WTC11 (cell line): ENCODE data around the gene GNG8. TPM values are rescaled to one million over a fixed set of nuclear protein-coding genes. Genes with fewer than 3 reads are reported as not detected.
A peak's percentile ranks its signal among the peaks of the same experiment; 100 is the strongest.

Source experiments
- ATAC-seq: fragments of 200-7000 bp; cut with Tn5 transposase; 2 replicates; pipeline ENCODE4 v1.10.0; 2021; ENCODE audit warnings: mild to moderate bottlenecking, moderate library complexity
- CTCF ChIA-PET: fragments of 300-600 bp; sonication (Branson Sonifier 250); formaldehyde crosslinking; loops from one replicate; lab custom pipeline; 2021; ENCODE audit warnings: antibody characterized with exemption; lab: Charles Lee
- POLR2A ChIA-PET: fragments of 350-600 bp; sonication (Branson Sonifier 250); formaldehyde crosslinking; loops from one replicate; lab custom pipeline; 2021; ENCODE audit warnings: antibody characterized with exemption; lab: Charles Lee
- DNase-seq: peaks from one replicate; pipeline ENCODE4 v3.0.0; 2021; ENCODE audit warnings: low spot score
- H3K27ac Mint-ChIP-seq: 2 replicates; pipeline ENCODE4 v1.8.0; 2021; ENCODE audit warnings: mixed read lengths
- H3K27me3 Mint-ChIP-seq: 2 replicates; pipeline ENCODE4 v1.8.0; 2021; ENCODE audit warnings: low read depth, mild to moderate bottlenecking, moderate library complexity, mixed read lengths
- H3K36me3 Mint-ChIP-seq: 2 replicates; pipeline ENCODE4 v1.8.0; 2021; ENCODE audit warnings: mixed read lengths
- H3K4me1 Mint-ChIP-seq: 2 replicates; pipeline ENCODE4 v1.8.0; 2022; ENCODE audit warnings: mixed read lengths
- H3K4me3 Mint-ChIP-seq: 2 replicates; pipeline ENCODE4 v1.8.0; 2021; ENCODE audit warnings: mild to moderate bottlenecking, moderate library complexity, mixed read lengths
- H3K9me3 Mint-ChIP-seq: 2 replicates; pipeline ENCODE4 v1.8.0; 2021; ENCODE audit warnings: mixed read lengths
- ATF1 ChIP-seq: sonication (generic); formaldehyde crosslinking; IDR thresholded peaks from 2 replicates; pipeline ENCODE4 v1.8.1; 2023; ENCODE audit warnings: mild to moderate bottlenecking, moderate library complexity, missing genetic modification reagents
- CREB1 ChIP-seq: sonication (generic); formaldehyde crosslinking; IDR thresholded peaks from 2 replicates; pipeline ENCODE4 v1.8.0; 2023; ENCODE audit warnings: mild to moderate bottlenecking, missing genetic modification reagents
- ELF4 ChIP-seq: sonication (generic); formaldehyde crosslinking; IDR thresholded peaks from 2 replicates; pipeline ENCODE4 v1.8.1; 2022; ENCODE audit warnings: low read depth, mild to moderate bottlenecking, moderate library complexity, missing genetic modification reagents
- ESRRA ChIP-seq: sonication (generic); formaldehyde crosslinking; IDR thresholded peaks from 2 replicates; pipeline ENCODE4 v1.8.1; 2022; ENCODE audit warnings: mild to moderate bottlenecking, missing genetic modification reagents, borderline replicate concordance
- ETV6 ChIP-seq: sonication (generic); formaldehyde crosslinking; IDR thresholded peaks from 2 replicates; pipeline ENCODE4 v1.8.1; 2022; ENCODE audit warnings: mild to moderate bottlenecking, missing genetic modification reagents
- GTF2I ChIP-seq: fragments of 250-450 bp; sonication (Bioruptor Pico); conservative IDR thresholded peaks from 2 replicates; pipeline ENCODE4 v1.4.0; 2021; ENCODE audit warnings: mild to moderate bottlenecking
- JAZF1 ChIP-seq: fragments of 250-450 bp; sonication (Bioruptor Pico); IDR thresholded peaks from 2 replicates; pipeline ENCODE4 v1.9.0; 2021; ENCODE audit warnings: moderate library complexity, mild to moderate bottlenecking, inconsistent platforms
- JUN ChIP-seq: sonication (generic); formaldehyde crosslinking; IDR thresholded peaks from 2 replicates; pipeline ENCODE4 v1.8.0; 2023; ENCODE audit warnings: mild to moderate bottlenecking, missing genetic modification reagents
- ZNF263 ChIP-seq: sonication (generic); formaldehyde crosslinking; IDR thresholded peaks from 2 replicates; pipeline ENCODE4 v1.8.1; 2022; ENCODE audit warnings: low read depth, mild to moderate bottlenecking, moderate library complexity, missing genetic modification reagents
- ZNF416 ChIP-seq: fragments of 250-450 bp; sonication (Bioruptor Pico); IDR thresholded peaks from 2 replicates; pipeline ENCODE4 v1.9.0; 2021; ENCODE audit warnings: mild to moderate bottlenecking, inconsistent platforms
- total RNA-seq: library from RNA; stranded (reverse); gene quantifications from 3 replicates; pipeline ENCODE4 v1.2.3, GENCODE V29; 2021
- TF ChIP-seq, protein P1 (sequence below): sonication (generic); formaldehyde crosslinking; IDR thresholded peaks from 2 replicates; pipeline ENCODE4 v1.8.0; 2022; ENCODE audit warnings: mild to moderate bottlenecking, missing genetic modification reagents
- TF ChIP-seq, protein P2 (sequence below): sonication (generic); formaldehyde crosslinking; IDR thresholded peaks from 2 replicates; pipeline ENCODE4 v1.8.1; 2023; ENCODE audit warnings: mild to moderate bottlenecking, missing genetic modification reagents
- TF ChIP-seq, protein P3 (sequence below): sonication (generic); formaldehyde crosslinking; IDR thresholded peaks from 2 replicates; pipeline ENCODE4 v1.8.1; 2022; ENCODE audit warnings: low read depth, missing genetic modification reagents, borderline replicate concordance
- TF ChIP-seq, protein P4 (sequence below): sonication (generic); formaldehyde crosslinking; IDR thresholded peaks from 2 replicates; pipeline ENCODE4 v1.8.0; 2022; ENCODE audit warnings: missing genetic modification reagents
- TF ChIP-seq, protein P5 (sequence below): sonication (generic); formaldehyde crosslinking; IDR thresholded peaks from 2 replicates; pipeline ENCODE4 v1.8.1; 2023; ENCODE audit warnings: mild to moderate bottlenecking, moderate library complexity, missing genetic modification reagents
- TF ChIP-seq, protein P6 (sequence below): fragments of 250-450 bp; sonication (Bioruptor Pico); IDR thresholded peaks from 2 replicates; pipeline ENCODE4 v1.8.0; 2021; ENCODE audit warnings: mild to moderate bottlenecking
- TF ChIP-seq, protein P7 (sequence below): sonication (generic); formaldehyde crosslinking; IDR thresholded peaks from 2 replicates; pipeline ENCODE4 v1.8.0; 2022; ENCODE audit warnings: mild to moderate bottlenecking, missing genetic modification reagents
- TF ChIP-seq, protein P8 (sequence below): sonication (generic); formaldehyde crosslinking; IDR thresholded peaks from 2 replicates; pipeline ENCODE4 v1.8.1; 2022; ENCODE audit warnings: mild to moderate bottlenecking, missing genetic modification reagents, moderate library complexity, borderline replicate concordance

Gene GNG8
- total RNA-seq, 1 experiment from 2014 or later, result not detected

DNA sequence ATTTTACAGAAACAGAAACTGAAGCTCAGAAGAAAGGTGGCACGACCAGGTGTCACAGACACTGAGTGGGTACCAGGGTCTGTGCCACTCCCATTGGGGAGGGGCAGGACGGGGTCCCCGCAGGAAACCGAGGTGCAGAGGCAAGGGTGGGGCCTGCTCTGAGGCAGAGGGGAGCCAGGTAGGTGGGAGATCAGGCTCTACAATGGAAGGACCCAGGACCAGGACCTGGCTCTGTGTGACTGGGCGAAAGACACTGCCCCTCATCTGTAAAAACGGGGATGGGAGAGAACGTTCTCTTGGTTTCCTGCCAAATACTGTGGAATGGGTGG, 13.9 kb downstream of the GNG8 start:
- Mint-ChIP-seq H3K27ac (no peak overlapping the region), H3K4me3 (no peak overlapping the region), H3K4me1 (peaks cover 8% of the 10 kb centered on the region), H3K27me3 (no peaks in the 10 kb centered on the region; the same call in 1 of the 2 replicates), H3K36me3 (no peaks in the 10 kb centered on the region), H3K9me3 (no peaks in the 10 kb centered on the region)
- ChIA-PET CTCF (interaction anchor here (0.6 to 13.2 kb wide), 15 partner anchors 9 to 133 kb away, joined by 3 to 484 read pairs (median 4); partner anchors contain the start of genes CALM3 and DACT3), POLR2A (no interaction called here)
- no peak for DNase-seq
- ATAC-seq, result no peak
- TF ChIP-seq, protein P1, sequence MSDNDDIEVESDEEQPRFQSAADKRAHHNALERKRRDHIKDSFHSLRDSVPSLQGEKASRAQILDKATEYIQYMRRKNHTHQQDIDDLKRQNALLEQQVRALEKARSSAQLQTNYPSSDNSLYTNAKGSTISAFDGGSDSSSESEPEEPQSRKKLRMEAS (CRISPR knock-in tag), result no peak
- TF ChIP-seq, protein P2, sequence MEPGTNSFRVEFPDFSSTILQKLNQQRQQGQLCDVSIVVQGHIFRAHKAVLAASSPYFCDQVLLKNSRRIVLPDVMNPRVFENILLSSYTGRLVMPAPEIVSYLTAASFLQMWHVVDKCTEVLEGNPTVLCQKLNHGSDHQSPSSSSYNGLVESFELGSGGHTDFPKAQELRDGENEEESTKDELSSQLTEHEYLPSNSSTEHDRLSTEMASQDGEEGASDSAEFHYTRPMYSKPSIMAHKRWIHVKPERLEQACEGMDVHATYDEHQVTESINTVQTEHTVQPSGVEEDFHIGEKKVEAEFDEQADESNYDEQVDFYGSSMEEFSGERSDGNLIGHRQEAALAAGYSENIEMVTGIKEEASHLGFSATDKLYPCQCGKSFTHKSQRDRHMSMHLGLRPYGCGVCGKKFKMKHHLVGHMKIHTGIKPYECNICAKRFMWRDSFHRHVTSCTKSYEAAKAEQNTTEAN, result no peak
- TF ChIP-seq, protein P3, sequence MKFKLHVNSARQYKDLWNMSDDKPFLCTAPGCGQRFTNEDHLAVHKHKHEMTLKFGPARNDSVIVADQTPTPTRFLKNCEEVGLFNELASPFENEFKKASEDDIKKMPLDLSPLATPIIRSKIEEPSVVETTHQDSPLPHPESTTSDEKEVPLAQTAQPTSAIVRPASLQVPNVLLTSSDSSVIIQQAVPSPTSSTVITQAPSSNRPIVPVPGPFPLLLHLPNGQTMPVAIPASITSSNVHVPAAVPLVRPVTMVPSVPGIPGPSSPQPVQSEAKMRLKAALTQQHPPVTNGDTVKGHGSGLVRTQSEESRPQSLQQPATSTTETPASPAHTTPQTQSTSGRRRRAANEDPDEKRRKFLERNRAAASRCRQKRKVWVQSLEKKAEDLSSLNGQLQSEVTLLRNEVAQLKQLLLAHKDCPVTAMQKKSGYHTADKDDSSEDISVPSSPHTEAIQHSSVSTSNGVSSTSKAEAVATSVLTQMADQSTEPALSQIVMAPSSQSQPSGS (CRISPR knock-in tag), result no peak
- TF ChIP-seq, protein P4, sequence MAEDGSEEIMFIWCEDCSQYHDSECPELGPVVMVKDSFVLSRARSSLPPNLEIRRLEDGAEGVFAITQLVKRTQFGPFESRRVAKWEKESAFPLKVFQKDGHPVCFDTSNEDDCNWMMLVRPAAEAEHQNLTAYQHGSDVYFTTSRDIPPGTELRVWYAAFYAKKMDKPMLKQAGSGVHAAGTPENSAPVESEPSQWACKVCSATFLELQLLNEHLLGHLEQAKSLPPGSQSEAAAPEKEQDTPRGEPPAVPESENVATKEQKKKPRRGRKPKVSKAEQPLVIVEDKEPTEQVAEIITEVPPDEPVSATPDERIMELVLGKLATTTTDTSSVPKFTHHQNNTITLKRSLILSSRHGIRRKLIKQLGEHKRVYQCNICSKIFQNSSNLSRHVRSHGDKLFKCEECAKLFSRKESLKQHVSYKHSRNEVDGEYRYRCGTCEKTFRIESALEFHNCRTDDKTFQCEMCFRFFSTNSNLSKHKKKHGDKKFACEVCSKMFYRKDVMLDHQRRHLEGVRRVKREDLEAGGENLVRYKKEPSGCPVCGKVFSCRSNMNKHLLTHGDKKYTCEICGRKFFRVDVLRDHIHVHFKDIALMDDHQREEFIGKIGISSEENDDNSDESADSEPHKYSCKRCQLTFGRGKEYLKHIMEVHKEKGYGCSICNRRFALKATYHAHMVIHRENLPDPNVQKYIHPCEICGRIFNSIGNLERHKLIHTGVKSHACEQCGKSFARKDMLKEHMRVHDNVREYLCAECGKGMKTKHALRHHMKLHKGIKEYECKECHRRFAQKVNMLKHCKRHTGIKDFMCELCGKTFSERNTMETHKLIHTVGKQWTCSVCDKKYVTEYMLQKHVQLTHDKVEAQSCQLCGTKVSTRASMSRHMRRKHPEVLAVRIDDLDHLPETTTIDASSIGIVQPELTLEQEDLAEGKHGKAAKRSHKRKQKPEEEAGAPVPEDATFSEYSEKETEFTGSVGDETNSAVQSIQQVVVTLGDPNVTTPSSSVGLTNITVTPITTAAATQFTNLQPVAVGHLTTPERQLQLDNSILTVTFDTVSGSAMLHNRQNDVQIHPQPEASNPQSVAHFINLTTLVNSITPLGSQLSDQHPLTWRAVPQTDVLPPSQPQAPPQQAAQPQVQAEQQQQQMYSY (CRISPR knock-in tag), result no peak
- TF ChIP-seq, protein P5, sequence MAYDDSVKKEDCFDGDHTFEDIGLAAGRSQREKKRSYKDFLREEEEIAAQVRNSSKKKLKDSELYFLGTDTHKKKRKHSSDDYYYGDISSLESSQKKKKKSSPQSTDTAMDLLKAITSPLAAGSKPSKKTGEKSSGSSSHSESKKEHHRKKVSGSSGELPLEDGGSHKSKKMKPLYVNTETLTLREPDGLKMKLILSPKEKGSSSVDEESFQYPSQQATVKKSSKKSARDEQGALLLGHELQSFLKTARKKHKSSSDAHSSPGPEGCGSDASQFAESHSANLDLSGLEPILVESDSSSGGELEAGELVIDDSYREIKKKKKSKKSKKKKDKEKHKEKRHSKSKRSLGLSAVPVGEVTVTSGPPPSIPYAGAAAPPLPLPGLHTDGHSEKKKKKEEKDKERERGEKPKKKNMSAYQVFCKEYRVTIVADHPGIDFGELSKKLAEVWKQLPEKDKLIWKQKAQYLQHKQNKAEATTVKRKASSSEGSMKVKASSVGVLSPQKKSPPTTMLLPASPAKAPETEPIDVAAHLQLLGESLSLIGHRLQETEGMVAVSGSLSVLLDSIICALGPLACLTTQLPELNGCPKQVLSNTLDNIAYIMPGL, result no peak
- TF ChIP-seq, protein P6, sequence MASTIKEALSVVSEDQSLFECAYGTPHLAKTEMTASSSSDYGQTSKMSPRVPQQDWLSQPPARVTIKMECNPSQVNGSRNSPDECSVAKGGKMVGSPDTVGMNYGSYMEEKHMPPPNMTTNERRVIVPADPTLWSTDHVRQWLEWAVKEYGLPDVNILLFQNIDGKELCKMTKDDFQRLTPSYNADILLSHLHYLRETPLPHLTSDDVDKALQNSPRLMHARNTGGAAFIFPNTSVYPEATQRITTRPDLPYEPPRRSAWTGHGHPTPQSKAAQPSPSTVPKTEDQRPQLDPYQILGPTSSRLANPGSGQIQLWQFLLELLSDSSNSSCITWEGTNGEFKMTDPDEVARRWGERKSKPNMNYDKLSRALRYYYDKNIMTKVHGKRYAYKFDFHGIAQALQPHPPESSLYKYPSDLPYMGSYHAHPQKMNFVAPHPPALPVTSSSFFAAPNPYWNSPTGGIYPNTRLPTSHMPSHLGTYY, result no peak
- TF ChIP-seq JUN (CRISPR knock-in tag), result no peak
- no peak for TF ChIP-seq GTF2I (CRISPR knock-in tag)

DNA sequence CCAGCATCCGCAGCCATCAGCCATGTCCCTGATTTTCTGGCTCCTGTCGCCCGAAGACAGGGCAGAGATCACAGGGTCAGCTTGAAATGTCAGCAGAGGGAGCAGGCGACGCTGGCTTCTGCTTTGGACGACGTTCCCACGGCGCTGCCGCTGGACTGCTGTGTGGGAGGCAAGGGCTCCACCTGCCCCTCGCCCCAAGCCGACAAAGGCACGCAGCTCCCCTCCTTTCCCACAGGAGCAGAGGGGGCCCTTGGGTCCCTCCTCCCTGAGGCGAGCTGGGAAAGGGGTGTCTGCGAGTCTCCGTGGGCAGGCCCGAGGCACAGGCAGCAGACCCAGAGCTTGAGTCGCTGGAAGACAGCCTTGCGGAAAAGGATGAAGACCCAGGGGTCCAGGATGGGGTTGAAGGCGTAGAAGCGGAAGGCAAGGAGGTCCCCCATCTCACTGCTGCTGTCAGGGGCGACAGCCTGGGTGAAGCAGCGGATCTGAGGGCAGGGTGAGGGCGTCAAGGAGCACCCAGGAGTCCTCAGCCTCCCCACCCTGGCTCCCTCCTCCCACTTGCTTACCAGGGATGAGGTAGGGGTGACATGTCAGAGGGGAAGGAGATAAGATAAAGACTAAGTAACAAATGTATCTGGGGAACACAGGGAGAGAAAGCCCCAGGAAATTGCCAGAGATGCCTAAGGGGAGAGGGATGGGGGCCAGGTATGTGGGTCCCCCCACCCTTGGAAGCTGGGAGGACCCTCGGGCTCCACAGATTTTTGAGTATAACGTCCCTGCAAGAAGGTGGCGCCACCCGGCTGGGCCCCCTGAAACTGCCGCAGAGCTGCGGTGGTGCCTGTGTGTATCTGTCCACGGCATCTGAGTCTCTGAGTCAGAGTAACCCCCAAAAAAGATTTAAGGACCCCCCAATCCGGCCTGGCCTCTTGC, 14.5 kb downstream of the GNG8 start:
- H3K9me3 Mint-ChIP-seq, result no peaks in the 10 kb centered on the region
- DNase-seq (peak; percentile 47), ATAC-seq (no peak; the same call in 1 of the 2 replicates)
- H3K4me1 Mint-ChIP-seq, result peaks cover 11% of the 10 kb centered on the region
- peaks cover 3% of the 10 kb centered on the region; the same call in 1 of the 2 replicates for H3K27me3 Mint-ChIP-seq
- POLR2A ChIA-PET, result no interaction called here
- H3K27ac Mint-ChIP-seq, result no peak overlapping the region
- no peaks in the 10 kb centered on the region for H3K36me3 Mint-ChIP-seq
- H3K4me3 Mint-ChIP-seq, result no peak overlapping the region
- CTCF ChIA-PET, result interaction anchor here (0.6 to 13.2 kb wide), 17 partner anchors 9 to 134 kb away, joined by 3 to 484 read pairs (median 4); partner anchors contain the start of genes CALM3 and DACT3
- TF ChIP-seq JAZF1 (CRISPR knock-in tag), result no peak
- TF ChIP-seq, protein P7, sequence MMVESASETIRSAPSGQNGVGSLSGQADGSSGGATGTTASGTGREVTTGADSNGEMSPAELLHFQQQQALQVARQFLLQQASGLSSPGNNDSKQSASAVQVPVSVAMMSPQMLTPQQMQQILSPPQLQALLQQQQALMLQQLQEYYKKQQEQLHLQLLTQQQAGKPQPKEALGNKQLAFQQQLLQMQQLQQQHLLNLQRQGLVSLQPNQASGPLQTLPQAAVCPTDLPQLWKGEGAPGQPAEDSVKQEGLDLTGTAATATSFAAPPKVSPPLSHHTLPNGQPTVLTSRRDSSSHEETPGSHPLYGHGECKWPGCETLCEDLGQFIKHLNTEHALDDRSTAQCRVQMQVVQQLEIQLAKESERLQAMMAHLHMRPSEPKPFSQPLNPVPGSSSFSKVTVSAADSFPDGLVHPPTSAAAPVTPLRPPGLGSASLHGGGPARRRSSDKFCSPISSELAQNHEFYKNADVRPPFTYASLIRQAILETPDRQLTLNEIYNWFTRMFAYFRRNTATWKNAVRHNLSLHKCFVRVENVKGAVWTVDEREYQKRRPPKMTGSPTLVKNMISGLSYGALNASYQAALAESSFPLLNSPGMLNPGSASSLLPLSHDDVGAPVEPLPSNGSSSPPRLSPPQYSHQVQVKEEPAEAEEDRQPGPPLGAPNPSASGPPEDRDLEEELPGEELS, result no peak
- TF ChIP-seq ELF4, result no peak
- TF ChIP-seq, protein P8, sequence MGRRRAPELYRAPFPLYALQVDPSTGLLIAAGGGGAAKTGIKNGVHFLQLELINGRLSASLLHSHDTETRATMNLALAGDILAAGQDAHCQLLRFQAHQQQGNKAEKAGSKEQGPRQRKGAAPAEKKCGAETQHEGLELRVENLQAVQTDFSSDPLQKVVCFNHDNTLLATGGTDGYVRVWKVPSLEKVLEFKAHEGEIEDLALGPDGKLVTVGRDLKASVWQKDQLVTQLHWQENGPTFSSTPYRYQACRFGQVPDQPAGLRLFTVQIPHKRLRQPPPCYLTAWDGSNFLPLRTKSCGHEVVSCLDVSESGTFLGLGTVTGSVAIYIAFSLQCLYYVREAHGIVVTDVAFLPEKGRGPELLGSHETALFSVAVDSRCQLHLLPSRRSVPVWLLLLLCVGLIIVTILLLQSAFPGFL, result no peak
- no peak for TF ChIP-seq ETV6 (CRISPR knock-in tag)
- TF ChIP-seq ZNF263 (CRISPR knock-in tag), result peak; percentile 48; the same call in 1 of the 2 replicates
- TF ChIP-seq ESRRA (CRISPR knock-in tag), result no peak
- no peak for TF ChIP-seq ZNF416 (CRISPR knock-in tag)
- no peak for TF ChIP-seq CREB1
- TF ChIP-seq ATF1 (CRISPR knock-in tag), result no peak
